Right lobe of liver (tissue), 6 donors: ENCODE measurements around the gene ABCG2. TPM values are rescaled to one million over a fixed set of nuclear protein-coding genes. Genes with fewer than 3 reads are reported as not detected.
"Not testable (repeated sequence)": the region's sequence is repeated elsewhere in the genome, so short reads cannot be mapped to it uniquely, and the experiment has no call there.

ENCODE experiments used
- ATAC-seq, 4 donors: fragments of 200-7000 bp; cut with Tn5 transposase; one replicate each; pipeline ENCODE4 v1.9.1; 2020; ENCODE audit warnings: mild to moderate bottlenecking in 4 of 4, moderate library complexity in 4 of 4
- DNase-seq, 3 donors: peaks; one replicate each; pipeline ENCODE4 v3.0.0-alpha.2; 2020
- H3K27ac ChIP-seq, 3 donors: fragments of 200-600 bp; one replicate each; pipeline ENCODE4 v1.8.0; 2022
- H3K27me3 ChIP-seq, 2 donors: fragments of 200-600 bp; one replicate each; pipeline ENCODE4 v1.8.0; 2022
- H3K36me3 ChIP-seq, 4 donors: fragments of 200-600 bp; sonication (generic) in 1 of 4; one replicate each; pipeline versions ENCODE4 v1.5.1 to v1.8.0; 2017 to 2022; ENCODE audit warnings: control low read depth in 1 of 4
- H3K4me1 ChIP-seq, 4 donors: fragments of 200-600 bp; sonication (generic) in 1 of 4; one replicate each; pipeline versions ENCODE4 v1.5.1 to v1.8.0; 2017 to 2022; ENCODE audit warnings: control low read depth in 1 of 4
- H3K4me3 ChIP-seq, 3 donors: fragments of 200-600 bp; one replicate each; pipeline ENCODE4 v1.8.0; 2022
- H3K9me3 ChIP-seq, 4 donors: fragments of 200-600 bp; sonication (generic) in 1 of 4; one replicate each; pipeline versions ENCODE4 v1.5.1 to v1.8.0; 2017 to 2022; ENCODE audit warnings: control low read depth in 1 of 4
- POLR2A ChIP-seq: fragments of 450-650 bp; IDR thresholded peaks from one replicate; pipeline ENCODE4 v1.6.1; 2017; ENCODE audit warnings: antibody characterized with exemption, mild to moderate bottlenecking
- WGBS: methylation state at CpG from one replicate; pipeline ENCODE4 v1.1.6; 2018; ENCODE audit warnings: low coverage, low lambda C conversion rate; ENCODE audit not compliant: insufficient coverage; ENCODE audit errors: missing lambda C conversion rate; 5-methylcytosine and 5-hydroxymethylcytosine counted together
- intact Hi-C, 2 donors: fragments of 100-400 bp; cut with DNase I; formaldehyde crosslinking; loops; one replicate each; pipeline versions ENCODE4 v1.11.2 to v1.14.1; 2022
- total RNA-seq, 6 experiments: library from RNA; depleted of rRNA in 2 of 6; stranded (reverse); fragments of >200 nt in 2 of 6; fragmentation: NEBNext Ultra II Directional in 3 of 6; extraction: Animal tissue kit (Norgen Biotek cat#: 25700) in 3 of 6; gene quantifications; one replicate each; pipeline versions ENCODE4 v1.1.0 to v1.2.4, GENCODE V29; 2016 to 2023
- TF ChIP-seq, protein P1 (sequence below), 4 donors: fragments of 200-600 bp in 3 of 4; fragments of 450-650 bp in 1 of 4; IDR thresholded peaks; one replicate each; pipeline versions ENCODE4 v1.5.1 to v1.8.0; 2016 to 2022; ENCODE audit warnings: antibody characterized with exemption in 4 of 4, mild to moderate bottlenecking in 2 of 4
- donor health status: DM: no; HTN: yes; CAD: no.
- donor health status: DM: no; HTN: no; CAD: no.
- donor health status: DM: no; HTN: no; CAD: no.
- donor health status: DM: no; HTN: yes; CAD: no.
- donor health status: DM: no; HTN: yes; CAD: no.

ABCG2 gene
- total RNA-seq, 6 experiments from 2014 or later: 6.4 to 11.4 (median 8.1) TPM

DNA sequence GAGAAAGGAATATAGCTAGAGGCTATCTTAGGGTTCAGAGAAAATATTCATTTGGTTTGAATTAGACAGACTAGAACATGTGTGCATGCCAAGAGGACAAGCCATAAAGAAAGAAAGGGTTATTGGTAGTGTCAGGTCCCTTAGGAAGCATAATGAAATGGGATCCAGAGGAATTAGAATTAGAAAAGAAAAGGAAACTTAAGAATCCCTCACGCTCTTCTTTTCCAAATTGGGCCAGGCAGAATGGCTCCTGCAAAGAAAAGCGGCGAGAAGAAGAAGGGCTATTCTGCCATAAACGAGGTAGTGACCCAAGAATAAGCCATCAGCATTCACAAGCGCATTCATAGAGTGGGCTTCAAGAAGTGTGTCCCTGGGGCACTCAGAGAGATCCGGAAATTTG, 4.9 kb upstream of the ABCG2 start:
- intact Hi-C loops: no loop called here
- no peak for DNase-seq
- Histone ChIP-seq H3K4me1 (peaks cover 0 to 7% (median 3%) of the 10 kb centered on the region in 4 donors), H3K36me3 (no peaks in the 10 kb centered on the region), H3K27me3 (no peaks in the 10 kb centered on the region), H3K4me3 (no peak overlapping the region), H3K9me3 (no peaks in the 10 kb centered on the region), H3K27ac (no peak overlapping the region)
- no peak for ATAC-seq
- WGBS: 96% methylated on average over 4 of the region's 6 CpGs
- TF ChIP-seq, protein P1, sequence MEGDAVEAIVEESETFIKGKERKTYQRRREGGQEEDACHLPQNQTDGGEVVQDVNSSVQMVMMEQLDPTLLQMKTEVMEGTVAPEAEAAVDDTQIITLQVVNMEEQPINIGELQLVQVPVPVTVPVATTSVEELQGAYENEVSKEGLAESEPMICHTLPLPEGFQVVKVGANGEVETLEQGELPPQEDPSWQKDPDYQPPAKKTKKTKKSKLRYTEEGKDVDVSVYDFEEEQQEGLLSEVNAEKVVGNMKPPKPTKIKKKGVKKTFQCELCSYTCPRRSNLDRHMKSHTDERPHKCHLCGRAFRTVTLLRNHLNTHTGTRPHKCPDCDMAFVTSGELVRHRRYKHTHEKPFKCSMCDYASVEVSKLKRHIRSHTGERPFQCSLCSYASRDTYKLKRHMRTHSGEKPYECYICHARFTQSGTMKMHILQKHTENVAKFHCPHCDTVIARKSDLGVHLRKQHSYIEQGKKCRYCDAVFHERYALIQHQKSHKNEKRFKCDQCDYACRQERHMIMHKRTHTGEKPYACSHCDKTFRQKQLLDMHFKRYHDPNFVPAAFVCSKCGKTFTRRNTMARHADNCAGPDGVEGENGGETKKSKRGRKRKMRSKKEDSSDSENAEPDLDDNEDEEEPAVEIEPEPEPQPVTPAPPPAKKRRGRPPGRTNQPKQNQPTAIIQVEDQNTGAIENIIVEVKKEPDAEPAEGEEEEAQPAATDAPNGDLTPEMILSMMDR (IDR thresholded peaks at IDR 0.05): no peak
- TF ChIP-seq POLR2A: no peak

DNA sequence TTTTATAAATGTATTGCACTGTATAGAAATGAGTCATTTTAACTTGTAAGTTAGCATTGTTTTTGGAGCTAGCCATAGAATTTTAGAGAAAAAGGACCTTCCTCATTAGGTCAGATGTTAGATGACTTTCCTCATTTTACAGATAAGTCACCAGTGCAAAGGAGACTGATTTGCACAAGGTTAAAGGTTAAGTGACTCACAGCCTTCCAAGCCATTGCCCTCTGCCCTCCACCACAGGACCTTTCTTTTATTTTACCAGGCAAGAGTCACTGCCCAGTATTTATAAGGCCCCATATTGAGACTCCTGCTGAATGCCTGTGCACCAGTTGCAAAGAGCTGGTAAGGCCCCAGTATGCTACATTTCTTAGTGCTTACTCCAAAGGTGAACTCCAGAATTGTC, 4.2 kb upstream of the ABCG2 start:
- intact Hi-C loops: no loop called here
- no peak overlapping the region for H3K4me3 ChIP-seq
- no peaks in the 10 kb centered on the region for H3K9me3 ChIP-seq
- H3K27me3 ChIP-seq: no peaks in the 10 kb centered on the region
- H3K4me1 ChIP-seq: peaks cover 0 to 15% (median 3%) of the 10 kb centered on the region in 4 donors
- peak; percentile 36 to 71 (median 58) for ATAC-seq
- no peak overlapping the region for H3K27ac ChIP-seq
- DNase-seq: no peak
- H3K36me3 ChIP-seq: no peaks in the 10 kb centered on the region
- TF ChIP-seq, protein P1 (IDR thresholded peaks at IDR 0.05): no peak
- TF ChIP-seq POLR2A: no peak

DNA sequence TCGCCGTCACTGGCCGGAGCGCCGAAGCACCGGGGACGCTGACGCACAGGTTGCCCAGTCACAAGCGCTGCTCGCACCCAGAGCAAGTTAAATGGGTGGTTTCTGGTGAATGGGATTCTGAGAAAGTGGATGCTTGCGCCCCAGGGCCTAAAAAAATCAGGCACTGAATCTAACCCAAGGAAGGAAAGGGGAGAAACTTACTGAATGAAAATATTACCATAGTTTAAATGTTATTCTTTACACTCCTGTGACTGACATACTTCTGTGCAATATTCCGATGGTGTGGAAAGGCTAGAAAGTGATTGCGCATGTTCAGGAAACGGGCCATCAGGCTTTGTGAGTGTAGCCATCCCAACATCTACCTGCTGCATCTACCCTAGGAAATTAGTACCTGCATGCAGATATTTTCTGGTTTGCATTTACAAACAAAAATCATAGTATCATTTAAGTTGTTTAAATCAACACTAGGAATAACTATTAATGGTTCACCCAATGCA, 838 bp upstream of the ABCG2 start:
- Histone ChIP-seq H3K4me1 (peaks cover 0 to 16% (median 3%) of the 10 kb centered on the region in 4 donors), H3K36me3 (no peaks in the 10 kb centered on the region), H3K27me3 (no peaks in the 10 kb centered on the region), H3K27ac (peak overlapping the region; percentile 49 to 65 (median 64)), H3K9me3 (no peaks in the 10 kb centered on the region), H3K4me3 (peak overlapping the region; percentile 73 to 78 (median 73))
- TF ChIP-seq, protein P1 (IDR thresholded peaks at IDR 0.05): no peak
- TF ChIP-seq POLR2A: no peak
- intact Hi-C loops: no loop called here
- no peak for DNase-seq
- ATAC-seq: peak; percentile 34 to 90 (median 66)
- WGBS: 13% methylated on average over 14 of the region's 14 CpGs

DNA sequence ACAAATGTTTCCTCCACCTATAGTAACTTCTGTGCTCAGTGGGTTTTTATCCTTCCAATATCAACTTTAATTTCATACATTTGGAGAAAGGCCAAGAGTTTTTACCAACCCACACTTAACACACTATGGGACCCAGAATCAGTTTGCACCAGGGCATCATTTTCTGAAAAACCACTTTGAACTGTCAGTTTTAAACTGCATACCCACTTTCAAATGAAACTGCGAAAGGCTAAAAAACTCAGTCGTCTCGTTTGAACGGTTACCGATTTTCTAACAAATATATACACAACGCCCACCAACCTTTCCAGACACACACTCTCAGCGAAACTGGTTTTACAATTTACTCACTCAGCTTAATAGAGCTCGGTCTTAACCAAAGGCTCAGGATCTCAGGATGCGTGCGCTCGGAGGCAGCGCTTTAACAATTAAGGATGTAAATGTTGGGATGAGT, 376 bp downstream of the ABCG2 start:
- TF ChIP-seq POLR2A: no peak
- TF ChIP-seq, protein P1 (IDR thresholded peaks at IDR 0.05): no peak
- DNase-seq (no peak), ATAC-seq (peak; percentile 19 to 39 (median 32))
- H3K9me3 ChIP-seq: no peaks in the 10 kb centered on the region
- intact Hi-C loops: no loop called here
- WGBS: 4% methylated on average over 12 of the region's 12 CpGs
- peak overlapping the region; percentile 73 to 78 (median 73) for H3K4me3 ChIP-seq
- peaks cover 0 to 16% (median 3%) of the 10 kb centered on the region in 4 donors for H3K4me1 ChIP-seq
- H3K27me3 ChIP-seq: no peaks in the 10 kb centered on the region
- peak overlapping the region; percentile 49 to 65 (median 64) for H3K27ac ChIP-seq
- H3K36me3 ChIP-seq: no peaks in the 10 kb centered on the region

DNA sequence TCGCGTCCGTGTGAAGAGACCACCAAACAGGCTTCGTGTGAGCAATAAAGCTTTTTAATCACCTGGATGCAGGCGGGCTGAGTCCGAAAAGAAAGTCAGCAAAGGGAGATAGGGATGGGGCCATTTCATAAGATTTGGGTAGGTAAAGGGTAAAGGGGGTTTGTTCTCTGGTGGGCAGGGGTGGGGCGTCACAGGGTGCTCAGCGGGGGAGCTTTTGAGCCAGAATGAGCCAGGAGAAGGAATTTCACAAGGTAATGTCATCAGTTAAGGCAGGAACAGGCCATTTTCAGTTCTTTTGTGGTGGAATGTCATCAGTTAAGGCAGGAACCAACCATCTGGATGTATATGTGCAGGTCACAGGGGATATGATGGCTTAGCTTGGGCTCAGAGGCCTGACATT, 6.1 kb downstream of the ABCG2 start:
- H3K27ac ChIP-seq, H3K4me3 ChIP-seq, H3K27me3 ChIP-seq, H3K36me3 ChIP-seq, H3K9me3 ChIP-seq, H3K4me1 ChIP-seq, ATAC-seq, DNase-seq, intact Hi-C loops: not testable (repeated sequence)
- 95% methylated on average over 8 of the region's 8 CpGs for WGBS
